ENCODE results near the gene TMX3. TPM values are rescaled to one million over a fixed set of nuclear protein-coding genes. Genes with fewer than 3 reads are reported as not detected.

TMX3 gene
- total RNA-seq, 2 donors from 2014 or later: 43.3 to 56.4 TPM

DNA sequence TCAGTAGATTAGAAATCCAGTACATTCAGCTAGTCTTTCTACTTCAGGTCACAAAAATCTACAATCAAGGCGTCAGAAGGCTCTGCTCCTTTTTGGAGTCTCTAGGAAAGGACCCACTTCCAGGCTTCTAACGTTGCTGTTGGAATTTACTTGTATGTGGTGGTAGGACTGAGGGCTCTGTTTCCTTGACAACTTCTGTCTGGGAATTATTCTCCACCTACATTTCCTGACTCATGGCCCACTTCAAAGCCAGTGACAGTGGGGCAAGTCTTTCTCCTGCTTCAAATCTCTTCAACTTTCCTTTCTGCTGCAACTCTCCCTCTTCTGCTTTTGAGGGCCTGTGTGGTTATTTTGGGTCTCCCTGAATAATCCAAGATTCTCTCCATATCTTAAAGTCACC is 10.4 kb upstream of the TMX3 start:
- H3K9me3 Mint-ChIP-seq: no peaks in the 10 kb centered on the region
- no peak overlapping the region for H3K4me3 Mint-ChIP-seq
- H3K27me3 Mint-ChIP-seq: no peaks in the 10 kb centered on the region
- H3K27ac Mint-ChIP-seq: no peak overlapping the region
- no peak for ATAC-seq (replicated peaks)
- H3K36me3 Mint-ChIP-seq (ENCODE audit: low read depth): no peaks in the 10 kb centered on the region
- peaks cover 13% of the 10 kb centered on the region for H3K4me1 Mint-ChIP-seq

DNA sequence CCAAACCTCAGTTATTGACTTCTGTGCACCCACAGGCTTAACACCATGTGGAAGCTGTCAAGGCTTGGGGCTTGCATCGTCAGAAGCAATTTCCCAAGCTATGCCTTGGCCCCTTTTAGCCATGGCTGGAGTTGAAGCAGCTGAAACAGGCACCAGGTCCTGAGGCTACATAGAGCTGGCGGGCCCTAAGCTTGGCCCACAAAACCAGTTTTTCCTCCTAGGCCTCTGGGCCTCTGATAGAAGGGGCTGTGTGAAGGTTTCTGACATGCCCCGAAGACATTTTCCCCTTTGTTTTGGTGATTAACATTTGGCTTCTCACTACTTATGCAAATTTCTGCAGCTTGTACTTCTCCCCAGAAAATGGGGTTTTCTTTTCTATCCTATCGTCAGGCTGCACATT is 9.1 kb upstream of the TMX3 start:
- H3K27me3 Mint-ChIP-seq: no peaks in the 10 kb centered on the region
- no peak overlapping the region for H3K4me3 Mint-ChIP-seq
- H3K9me3 Mint-ChIP-seq: no peaks in the 10 kb centered on the region
- no peak overlapping the region for H3K27ac Mint-ChIP-seq
- peaks cover 13% of the 10 kb centered on the region for H3K4me1 Mint-ChIP-seq
- no peaks in the 10 kb centered on the region for H3K36me3 Mint-ChIP-seq (ENCODE audit: low read depth)
- ATAC-seq (replicated peaks): no peak

DNA sequence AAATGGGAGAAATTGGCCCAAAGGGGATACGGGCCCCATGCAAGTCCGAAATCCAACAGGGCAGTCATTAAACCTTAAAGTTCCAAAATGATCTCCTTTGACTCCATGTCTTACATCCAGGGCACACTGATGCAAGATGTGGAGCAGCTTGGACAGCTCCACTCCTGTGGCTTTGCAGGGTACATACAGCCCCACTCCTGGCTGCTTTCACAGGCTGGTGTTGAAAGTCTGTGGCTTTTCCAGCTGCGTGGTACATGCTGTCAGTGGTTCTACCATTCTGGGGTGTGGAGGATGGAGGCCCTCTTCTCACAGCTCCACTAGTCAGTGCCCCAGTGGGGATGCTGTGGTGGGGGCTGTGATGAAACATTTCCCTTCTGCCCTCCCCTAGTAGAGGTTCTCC is 8.6 kb upstream of the TMX3 start:
- peaks cover 13% of the 10 kb centered on the region for H3K4me1 Mint-ChIP-seq
- no peaks in the 10 kb centered on the region for H3K36me3 Mint-ChIP-seq (ENCODE audit: low read depth)
- H3K27ac Mint-ChIP-seq: no peak overlapping the region
- H3K4me3 Mint-ChIP-seq: no peak overlapping the region
- no peaks in the 10 kb centered on the region for H3K27me3 Mint-ChIP-seq
- no peak for ATAC-seq (replicated peaks)
- no peaks in the 10 kb centered on the region for H3K9me3 Mint-ChIP-seq

- H3K27ac Mint-ChIP-seq: no peak overlapping the region
- H3K36me3 Mint-ChIP-seq (ENCODE audit: low read depth): no peaks in the 10 kb centered on the region
- no peaks in the 10 kb centered on the region for H3K27me3 Mint-ChIP-seq
- no peak overlapping the region for H3K4me3 Mint-ChIP-seq
- no peaks in the 10 kb centered on the region for H3K9me3 Mint-ChIP-seq
- no peak for ATAC-seq (replicated peaks)
- H3K4me1 Mint-ChIP-seq: peaks cover 13% of the 10 kb centered on the region
These were observed 7.9 kb upstream of the TMX3 start for GRCh38 chr18:68722821-68723220.

- ATAC-seq (replicated peaks): peak; percentile 94
- Mint-ChIP-seq H3K36me3 (ENCODE audit: low read depth) (no peaks in the 10 kb centered on the region), H3K27me3 (no peaks in the 10 kb centered on the region), H3K4me3 (peak overlapping the region; percentile 74), H3K4me1 (peaks cover 13% of the 10 kb centered on the region), H3K9me3 (no peaks in the 10 kb centered on the region), H3K27ac (peak overlapping the region; percentile 74)
These were observed 7.0 kb upstream of the TMX3 start for GRCh38 chr18:68721681-68722583.

GRCh38 chr18:68714366-68714711 is 569 bp downstream of the TMX3 start:
- Mint-ChIP-seq H3K9me3 (no peaks in the 10 kb centered on the region), H3K4me1 (peaks cover 15% of the 10 kb centered on the region)
- peak; percentile 2 for ATAC-seq (replicated peaks)

GRCh38 chr18:68713796-68714195 is 1.1 kb downstream of the TMX3 start:
- Mint-ChIP-seq H3K27ac (peak overlapping the region; percentile 83), H3K36me3 (ENCODE audit: low read depth) (peaks cover 53% of the 10 kb centered on the region), H3K27me3 (no peaks in the 10 kb centered on the region), H3K4me3 (peak overlapping the region; percentile 93), H3K4me1 (peaks cover 17% of the 10 kb centered on the region), H3K9me3 (no peaks in the 10 kb centered on the region)
- ATAC-seq (replicated peaks): no peak

More at GRCh38 chr18:68714366-68714711, 569 bp downstream of the TMX3 start:
- Mint-ChIP-seq H3K36me3 (ENCODE audit: low read depth) (peaks cover 48% of the 10 kb centered on the region), H3K27ac (peak overlapping the region; percentile 83), H3K4me3 (peak overlapping the region; percentile 93), H3K27me3 (no peaks in the 10 kb centered on the region)

- H3K4me3 Mint-ChIP-seq: peak overlapping the region; percentile 93
- peaks cover 24% of the 10 kb centered on the region for H3K4me1 Mint-ChIP-seq
- ATAC-seq (replicated peaks): no peak
- no peaks in the 10 kb centered on the region for H3K9me3 Mint-ChIP-seq
- no peaks in the 10 kb centered on the region for H3K27me3 Mint-ChIP-seq
- peak overlapping the region; percentile 83 for H3K27ac Mint-ChIP-seq
- H3K36me3 Mint-ChIP-seq (ENCODE audit: low read depth): peaks cover 60% of the 10 kb centered on the region
These were observed 1.8 kb downstream of the TMX3 start for GRCh38 chr18:68713131-68713530.

- no peak for ATAC-seq (replicated peaks)
- Mint-ChIP-seq H3K27ac (no peak overlapping the region), H3K4me3 (no peak overlapping the region), H3K4me1 (peaks cover 14% of the 10 kb centered on the region), H3K27me3 (no peaks in the 10 kb centered on the region), H3K36me3 (ENCODE audit: low read depth) (peaks cover 98% of the 10 kb centered on the region), H3K9me3 (no peaks in the 10 kb centered on the region)
These were observed 7.3 kb downstream of the TMX3 start for GRCh38 chr18:68707646-68708045.

GRCh38 chr18:68705119-68705518 is 9.8 kb downstream of the TMX3 start:
- H3K36me3 Mint-ChIP-seq (ENCODE audit: low read depth): peaks cover 96% of the 10 kb centered on the region
- H3K27me3 Mint-ChIP-seq: no peaks in the 10 kb centered on the region
- H3K4me1 Mint-ChIP-seq: peaks cover 20% of the 10 kb centered on the region
- ATAC-seq (replicated peaks): no peak
- peak overlapping the region; percentile 63 for H3K27ac Mint-ChIP-seq
- H3K9me3 Mint-ChIP-seq: no peaks in the 10 kb centered on the region
- H3K4me3 Mint-ChIP-seq: no peak overlapping the region

DNA sequence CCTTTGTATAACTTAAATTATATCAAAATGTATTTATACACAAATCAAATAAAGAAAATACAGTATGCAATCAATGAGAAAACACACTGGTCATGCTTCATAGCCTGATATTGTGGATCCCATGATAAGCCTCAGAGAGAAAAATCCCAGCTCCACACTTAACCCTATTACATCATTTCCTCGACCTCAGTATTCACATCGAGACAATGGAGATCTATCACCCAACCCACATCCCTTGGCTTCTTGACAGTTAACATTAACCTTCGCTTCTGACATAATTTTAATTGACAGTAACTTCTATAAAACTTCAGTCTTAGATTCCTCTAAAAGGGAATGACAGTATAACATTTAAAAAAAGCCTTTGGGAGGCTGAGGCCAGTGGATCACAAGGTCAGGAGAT is 11.6 kb downstream of the TMX3 start:
- no peak for ATAC-seq (replicated peaks)
- Mint-ChIP-seq H3K27ac (no peak overlapping the region), H3K36me3 (ENCODE audit: low read depth) (peaks cover 95% of the 10 kb centered on the region), H3K27me3 (no peaks in the 10 kb centered on the region), H3K9me3 (no peaks in the 10 kb centered on the region), H3K4me3 (no peak overlapping the region), H3K4me1 (peaks cover 11% of the 10 kb centered on the region)

DNA sequence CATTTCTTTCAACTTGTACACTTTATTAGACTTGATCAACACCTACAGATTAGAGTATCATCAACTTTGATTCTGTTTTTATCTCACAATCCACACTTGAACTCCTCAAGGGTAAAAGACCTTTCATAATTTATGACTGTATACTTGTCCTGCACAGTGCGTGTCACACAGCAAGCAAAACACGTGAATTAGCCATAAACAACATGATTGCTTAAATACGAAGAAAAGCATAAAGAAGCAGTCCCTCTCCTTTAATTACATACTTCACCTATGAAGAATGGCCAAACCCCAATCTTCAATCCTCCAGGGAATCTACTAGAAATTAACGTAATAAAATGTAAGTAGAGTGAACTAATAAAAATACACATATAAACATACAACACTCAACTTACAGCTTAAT is 13.6 kb downstream of the TMX3 start:
- H3K9me3 Mint-ChIP-seq: no peaks in the 10 kb centered on the region
- peaks cover 95% of the 10 kb centered on the region for H3K36me3 Mint-ChIP-seq (ENCODE audit: low read depth)
- H3K4me1 Mint-ChIP-seq: peaks cover 7% of the 10 kb centered on the region
- ATAC-seq (replicated peaks): no peak
- H3K27me3 Mint-ChIP-seq: no peaks in the 10 kb centered on the region
- no peak overlapping the region for H3K27ac Mint-ChIP-seq
- H3K4me3 Mint-ChIP-seq: no peak overlapping the region

DNA sequence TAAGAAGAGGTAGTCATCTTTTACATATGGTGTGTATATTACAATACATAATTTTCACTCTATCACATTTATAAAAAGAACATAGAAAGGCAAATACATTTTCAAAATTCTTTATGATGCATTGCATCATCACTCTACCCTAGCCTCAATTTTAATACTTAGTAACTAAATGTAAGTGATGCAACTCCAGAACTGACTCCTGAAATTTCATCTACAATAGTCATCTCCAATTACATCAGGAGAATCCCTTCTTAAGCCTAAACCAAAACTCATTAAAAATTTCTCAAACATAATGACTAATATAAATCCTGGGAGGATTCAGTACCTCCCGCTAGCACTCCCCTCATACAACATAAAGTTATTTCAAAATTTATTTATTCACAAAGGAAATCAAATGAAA is 15.9 kb downstream of the TMX3 start:
- H3K4me3 Mint-ChIP-seq: no peak overlapping the region
- H3K27ac Mint-ChIP-seq: no peak overlapping the region
- H3K4me1 Mint-ChIP-seq: peaks cover 13% of the 10 kb centered on the region
- no peak for ATAC-seq (replicated peaks)
- no peaks in the 10 kb centered on the region for H3K9me3 Mint-ChIP-seq
- no peaks in the 10 kb centered on the region for H3K27me3 Mint-ChIP-seq
- peaks cover 95% of the 10 kb centered on the region for H3K36me3 Mint-ChIP-seq (ENCODE audit: low read depth)

GRCh38 chr18:68696937-68697336 is 18.0 kb downstream of the TMX3 start:
- Mint-ChIP-seq H3K4me1 (peaks cover 6% of the 10 kb centered on the region), H3K4me3 (no peak overlapping the region), H3K9me3 (no peaks in the 10 kb centered on the region), H3K27ac (no peak overlapping the region), H3K27me3 (no peaks in the 10 kb centered on the region), H3K36me3 (ENCODE audit: low read depth) (peaks cover 90% of the 10 kb centered on the region)
- no peak for ATAC-seq (replicated peaks)

DNA sequence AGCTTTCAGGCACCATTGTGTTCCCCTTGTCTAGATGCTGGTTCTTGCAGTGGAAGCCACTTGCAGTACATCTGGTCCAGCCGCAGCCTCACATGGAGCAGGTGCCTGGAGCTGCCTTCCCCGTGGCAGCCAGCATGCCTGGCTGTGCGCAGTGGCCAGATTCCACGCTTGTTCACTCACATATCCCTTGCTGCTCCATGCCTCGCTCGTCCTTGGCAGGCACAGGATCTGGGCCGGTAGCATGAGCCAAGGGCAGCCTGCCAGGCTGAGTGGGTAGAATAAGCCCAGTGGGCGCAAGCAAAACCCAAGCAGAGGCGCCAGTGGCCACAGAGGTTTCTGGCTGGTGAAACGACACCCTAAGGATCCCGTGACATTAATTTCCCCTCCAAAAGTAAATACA is 20.6 kb downstream of the TMX3 start:
- H3K9me3 Mint-ChIP-seq: no peaks in the 10 kb centered on the region
- peaks cover 91% of the 10 kb centered on the region for H3K36me3 Mint-ChIP-seq (ENCODE audit: low read depth)
- H3K27ac Mint-ChIP-seq: no peak overlapping the region
- ATAC-seq (replicated peaks): no peak
- peaks cover 6% of the 10 kb centered on the region for H3K4me1 Mint-ChIP-seq
- no peaks in the 10 kb centered on the region for H3K27me3 Mint-ChIP-seq
- H3K4me3 Mint-ChIP-seq: no peak overlapping the region

Measured in activated T-helper 17 cell treated with anti-CD3 and anti-CD28 coated beads, Interleukin-2, amount 50 U/mL, for 72 hours (primary cell).